ENCODE results near the gene GALNTL6.

DNA sequence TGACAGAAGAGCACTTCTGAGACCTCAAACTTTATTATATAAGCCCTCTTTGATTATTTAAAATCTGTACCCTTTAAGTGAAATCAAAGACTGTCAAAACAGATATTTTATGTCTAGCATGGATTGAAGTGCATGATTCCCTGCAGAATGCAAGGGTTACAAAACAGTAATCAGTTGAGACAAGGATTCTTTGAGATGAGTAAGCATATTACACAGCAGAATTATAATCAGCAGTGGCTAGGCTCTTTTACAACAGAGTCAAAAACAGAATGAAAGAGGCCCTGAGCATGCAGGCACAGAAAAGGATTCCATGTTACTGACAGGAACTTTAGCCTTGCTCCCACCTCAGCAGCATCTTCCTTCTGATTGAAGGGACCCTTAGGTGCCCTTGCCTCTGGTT lies 867.5 kb downstream of the GALNTL6 start:
- TF ChIP-seq, protein P1, sequence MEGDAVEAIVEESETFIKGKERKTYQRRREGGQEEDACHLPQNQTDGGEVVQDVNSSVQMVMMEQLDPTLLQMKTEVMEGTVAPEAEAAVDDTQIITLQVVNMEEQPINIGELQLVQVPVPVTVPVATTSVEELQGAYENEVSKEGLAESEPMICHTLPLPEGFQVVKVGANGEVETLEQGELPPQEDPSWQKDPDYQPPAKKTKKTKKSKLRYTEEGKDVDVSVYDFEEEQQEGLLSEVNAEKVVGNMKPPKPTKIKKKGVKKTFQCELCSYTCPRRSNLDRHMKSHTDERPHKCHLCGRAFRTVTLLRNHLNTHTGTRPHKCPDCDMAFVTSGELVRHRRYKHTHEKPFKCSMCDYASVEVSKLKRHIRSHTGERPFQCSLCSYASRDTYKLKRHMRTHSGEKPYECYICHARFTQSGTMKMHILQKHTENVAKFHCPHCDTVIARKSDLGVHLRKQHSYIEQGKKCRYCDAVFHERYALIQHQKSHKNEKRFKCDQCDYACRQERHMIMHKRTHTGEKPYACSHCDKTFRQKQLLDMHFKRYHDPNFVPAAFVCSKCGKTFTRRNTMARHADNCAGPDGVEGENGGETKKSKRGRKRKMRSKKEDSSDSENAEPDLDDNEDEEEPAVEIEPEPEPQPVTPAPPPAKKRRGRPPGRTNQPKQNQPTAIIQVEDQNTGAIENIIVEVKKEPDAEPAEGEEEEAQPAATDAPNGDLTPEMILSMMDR (IDR thresholded peaks at IDR 0.05), result no peak
- no peak for TF ChIP-seq POLR2AphosphoS5 (IDR thresholded peaks at IDR 0.05)
- no peak for TF ChIP-seq POLR2A (IDR thresholded peaks at IDR 0.05)
- no peak for TF ChIP-seq EP300 (IDR thresholded peaks at IDR 0.05)

All from stomach (tissue), 4 donors.